Common myeloid progenitor, CD34-positive (primary cell): ENCODE results near the gene CSAD.

ENCODE experiments used
- CTCF ChIA-PET: fragments of 350-600 bp; sonication (Branson Sonifier 250); formaldehyde crosslinking; loops from one replicate; lab custom pipeline; 2021; ENCODE audit warnings: antibody characterized with exemption; lab: Charles Lee
- POLR2A ChIA-PET: fragments of 350-600 bp; sonication (Branson Sonifier 250); formaldehyde crosslinking; loops from one replicate; lab custom pipeline; 2021; ENCODE audit warnings: antibody characterized with exemption; lab: Charles Lee
- DNase-seq, 3 donors: peaks; one replicate each; pipeline versions ENCODE4 v3.0.0 to v3.0.0-alpha.2; 2013
- H3K27ac ChIP-seq, 2 experiments: 1 replicate in 1 of 2; 2 replicates in 1 of 2; pipeline ENCODE4 v1.7.0; 2013; ENCODE audit warnings: inconsistent platforms in 2 of 2, low read length in 2 of 2, mild to moderate bottlenecking in 2 of 2, low read depth in 1 of 2, moderate library complexity in 1 of 2; ENCODE audit not compliant: severe bottlenecking in 2 of 2, insufficient read depth in 1 of 2, poor library complexity in 1 of 2
- H3K27me3 ChIP-seq, 5 experiments: replicated peaks in 2 of 5; 1 replicate in 3 of 5; 2 replicates in 2 of 5; pipeline versions ENCODE4 v1.6.1 to v1.7.0; 2013; ENCODE audit warnings: low read length in 4 of 5, mild to moderate bottlenecking in 2 of 5, moderate library complexity in 2 of 5, inconsistent platforms in 1 of 5; ENCODE audit not compliant: insufficient read depth in 5 of 5, control insufficient read depth in 4 of 5
- H3K36me3 ChIP-seq, 4 experiments: 1 replicate in 2 of 4; 2 replicates in 2 of 4; pipeline versions ENCODE4 v1.6.1 to v1.7.0; 2013; ENCODE audit warnings: low read length in 3 of 4, control low read depth in 1 of 4, mild to moderate bottlenecking in 1 of 4; ENCODE audit not compliant: control insufficient read depth in 4 of 4, insufficient read depth in 4 of 4
- H3K4me1 ChIP-seq, 4 experiments: 1 replicate in 3 of 4; 2 replicates in 1 of 4; pipeline versions ENCODE4 v1.6.1 to v1.7.1; 2013; ENCODE audit warnings: low read length in 3 of 4, mild to moderate bottlenecking in 3 of 4, control low read depth in 1 of 4, inconsistent platforms in 1 of 4, moderate library complexity in 1 of 4; ENCODE audit not compliant: control insufficient read depth in 4 of 4, insufficient read depth in 4 of 4; ENCODE audit errors: control extremely low read depth in 1 of 4
- H3K4me3 ChIP-seq, 7 experiments: 1 replicate in 4 of 7; 2 replicates in 3 of 7; pipeline versions ENCODE4 v1.5.1 to v1.7.0; 2013; ENCODE audit warnings: mild to moderate bottlenecking in 7 of 7, low read length in 6 of 7, moderate library complexity in 6 of 7, inconsistent platforms in 2 of 7, low read depth in 2 of 7, control low read depth in 1 of 7; ENCODE audit not compliant: insufficient read depth in 4 of 7, control insufficient read depth in 1 of 7; ENCODE audit errors: extremely low read depth in 1 of 7
- H3K9me3 ChIP-seq, 5 experiments: 1 replicate in 4 of 5; 2 replicates in 1 of 5; pipeline versions ENCODE4 v1.6.1 to v1.7.1; 2013; ENCODE audit warnings: low read length in 4 of 5, mild to moderate bottlenecking in 2 of 5, inconsistent platforms in 1 of 5, low read depth in 1 of 5, moderate library complexity in 1 of 5; ENCODE audit not compliant: control insufficient read depth in 4 of 5, insufficient read depth in 2 of 5; ENCODE audit errors: control extremely low read depth in 1 of 5
- WGBS: methylation state at CpG from one replicate; pipeline ENCODE4 v1.1.5; 2013; ENCODE audit not compliant: insufficient coverage; 5-methylcytosine and 5-hydroxymethylcytosine counted together

CSAD gene

DNA sequence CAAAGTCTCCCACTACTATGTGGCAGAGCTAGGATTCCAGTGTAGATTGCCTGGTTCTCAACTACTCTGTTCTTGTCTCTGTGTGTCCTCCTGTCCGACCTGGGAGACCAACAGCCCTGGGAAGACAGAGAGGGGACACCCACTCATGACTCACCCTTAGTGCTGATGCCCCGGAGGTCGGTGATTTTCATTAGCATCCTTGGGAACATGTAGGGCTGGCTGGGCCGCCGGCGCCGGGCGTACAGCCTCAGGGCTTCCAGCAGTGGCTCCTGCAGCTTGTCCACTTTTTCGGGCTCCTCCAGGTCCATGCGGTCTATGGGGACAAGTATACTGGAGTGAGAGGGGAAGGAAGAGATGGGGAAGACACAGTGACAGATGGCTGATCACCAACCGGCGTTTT lies 32.2 kb upstream of the CSAD start:
- ChIA-PET POLR2A (interaction anchor here (1.0 kb wide), 1 partner anchor 39 kb away, joined by 3 read pairs; a partner anchor contains a TSS), CTCF (interaction anchor here (0.8 to 18.0 kb wide), 15 partner anchors 13 to 303 kb away, joined by 3 to 399 read pairs (median 23); partner anchors contain the start of genes AAAS, CSAD, ESPL1 and MYG1)
- Histone ChIP-seq H3K27ac (no peak overlapping the region), H3K27me3 (no peaks in the 10 kb centered on the region), H3K4me3 (no peak overlapping the region), H3K9me3 (no peaks in the 10 kb centered on the region), H3K4me1 (peaks cover 5 to 65% (median 55%) of the 10 kb centered on the region in 4 experiments), H3K36me3 (peaks cover 0 to 5% (median 2%) of the 10 kb centered on the region in 4 experiments)
- no peak for DNase-seq
- WGBS = 67% methylated on average over 11 of the region's 12 CpGs

DNA sequence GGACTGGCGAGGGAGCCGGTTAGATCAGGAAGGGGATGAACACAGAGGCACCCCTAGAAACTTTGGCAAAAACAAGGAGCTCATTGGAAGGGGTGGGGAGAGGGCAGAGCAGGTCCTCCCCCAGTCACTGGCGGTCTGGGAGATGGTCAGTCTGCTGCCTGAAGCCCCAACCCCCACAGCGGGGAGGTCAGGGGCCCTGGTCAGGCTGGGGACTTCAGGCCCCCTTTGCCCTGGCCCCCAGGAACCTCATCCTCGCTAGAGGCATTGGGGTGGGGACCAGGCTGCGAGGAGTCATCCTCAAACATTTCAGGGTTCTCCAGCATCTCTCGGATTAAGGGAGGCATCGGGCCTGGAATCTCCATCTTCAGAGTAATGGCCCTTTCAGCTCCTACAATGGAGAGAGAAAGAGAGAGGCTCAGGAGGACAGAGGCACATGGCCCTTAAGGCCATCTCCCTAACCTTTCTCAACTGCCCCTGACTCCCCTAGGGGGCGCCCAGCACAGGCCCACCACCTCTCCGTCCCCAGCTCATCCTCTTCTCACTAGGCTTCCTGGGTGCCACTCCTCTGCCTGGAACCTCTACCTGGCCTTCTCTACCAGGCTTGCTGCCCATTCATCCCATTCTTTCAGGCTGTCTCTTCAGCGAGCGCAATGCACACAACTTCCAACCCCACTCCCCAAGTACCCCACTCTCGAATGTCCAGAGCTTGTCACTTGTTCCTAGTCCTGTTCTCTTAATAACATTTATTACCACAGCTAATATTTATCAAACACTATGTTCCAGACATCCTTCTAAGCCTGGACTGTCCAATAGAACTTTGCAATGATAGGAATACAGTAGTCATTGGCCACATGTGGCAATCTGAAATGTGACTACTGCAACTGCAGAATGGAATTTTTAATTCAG lies 31.0 kb upstream of the CSAD start:
- peaks cover 8 to 65% (median 53%) of the 10 kb centered on the region in 4 experiments for H3K4me1 ChIP-seq
- no peaks in the 10 kb centered on the region for H3K27me3 ChIP-seq
- WGBS = 89% methylated on average over 10 of the region's 13 CpGs
- no peaks in the 10 kb centered on the region for H3K9me3 ChIP-seq
- H3K27ac ChIP-seq = no peak overlapping the region
- peaks cover 0 to 5% (median 2%) of the 10 kb centered on the region in 4 experiments for H3K36me3 ChIP-seq
- POLR2A ChIA-PET = no interaction called here
- DNase-seq = no peak
- no peak overlapping the region for H3K4me3 ChIP-seq
- CTCF ChIA-PET = interaction anchor here (0.9 to 18.0 kb wide), 17 partner anchors 12 to 204 kb away, joined by 3 to 399 read pairs (median 18); partner anchors contain the start of genes AAAS, CSAD, ESPL1 and MYG1

DNA sequence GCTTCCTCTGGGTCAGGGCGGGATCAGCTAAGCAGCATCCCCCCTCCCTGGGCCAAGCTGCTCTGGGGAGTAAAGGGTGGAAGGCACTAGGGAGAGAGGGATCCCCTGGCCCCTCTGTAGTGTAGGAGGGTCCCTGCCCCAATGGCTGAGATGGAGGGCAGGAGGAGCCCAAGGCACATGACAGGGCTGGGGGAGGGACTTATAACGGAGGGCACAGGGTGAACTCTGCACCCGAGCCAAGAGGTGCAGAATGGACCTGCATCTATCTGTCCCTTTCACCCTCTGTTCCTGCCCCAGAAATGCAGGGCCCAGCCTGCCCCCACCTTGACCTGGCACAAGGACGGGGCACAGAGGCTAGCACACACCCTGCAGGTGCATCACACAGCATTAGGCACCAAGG lies 30.1 kb upstream of the CSAD start:
- ChIA-PET POLR2A (no interaction called here), CTCF (interaction anchor here (1.4 to 18.0 kb wide), 11 partner anchors 11 to 135 kb away, joined by 5 to 399 read pairs (median 35); partner anchors contain the start of genes AAAS, CSAD, ESPL1 and MYG1)
- Histone ChIP-seq H3K4me3 (no peak overlapping the region), H3K36me3 (peaks cover 0 to 5% (median 2%) of the 10 kb centered on the region in 4 experiments), H3K9me3 (no peaks in the 10 kb centered on the region), H3K27ac (no peak overlapping the region), H3K4me1 (peaks cover 9 to 65% (median 53%) of the 10 kb centered on the region in 4 experiments), H3K27me3 (no peaks in the 10 kb centered on the region)
- no peak for DNase-seq
- 93% methylated on average over 2 of the region's 4 CpGs for WGBS

- Histone ChIP-seq H3K27ac (peak overlapping the region; percentile 58 to 74), H3K36me3 (peaks cover 0 to 5% (median 2%) of the 10 kb centered on the region in 4 experiments), H3K4me3 (peak overlapping the region in 6 of 7 experiments; percentile 32 to 78 (median 66)), H3K4me1 (peaks cover 9 to 58% (median 42%) of the 10 kb centered on the region in 4 experiments), H3K9me3 (no peaks in the 10 kb centered on the region), H3K27me3 (no peaks in the 10 kb centered on the region)
- CTCF ChIA-PET = interaction anchor here (0.7 to 18.0 kb wide), 13 partner anchors 9 to 162 kb away, joined by 3 to 399 read pairs (median 10); partner anchors contain the start of genes AAAS, ESPL1, MYG1 and PFDN5
- peak in 2 of 3 donors; percentile 74 for DNase-seq
- POLR2A ChIA-PET = interaction anchor here (0.6 kb wide), 1 partner anchor 36 kb away, joined by 4 read pairs; no protein-coding TSS in a partner anchor
- 24% methylated on average over 6 of the region's 7 CpGs for WGBS
Measured at GRCh38 chr12:53208877-53209463, 28.2 kb upstream of the CSAD start.

DNA sequence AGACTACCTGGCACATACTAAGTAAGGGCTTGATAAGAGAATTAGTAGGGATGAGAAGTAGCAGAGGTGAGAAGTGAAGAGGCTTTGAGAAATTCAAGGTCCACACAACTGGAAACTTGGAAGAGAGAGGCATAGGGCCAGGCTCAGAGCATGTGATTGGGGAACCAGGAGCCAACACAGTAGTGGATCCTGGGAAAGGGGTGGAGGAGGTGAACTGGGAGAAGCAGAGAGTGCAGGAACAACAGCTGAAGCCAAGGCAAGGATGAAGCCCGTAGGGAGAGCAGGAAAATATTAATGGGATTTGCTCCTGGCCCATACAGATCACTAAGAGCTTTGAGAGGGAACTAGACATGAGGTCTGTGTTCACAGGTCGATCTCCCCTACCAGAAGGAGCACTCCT lies 27.7 kb upstream of the CSAD start:
- Histone ChIP-seq H3K4me1 (peaks cover 9 to 58% (median 38%) of the 10 kb centered on the region in 4 experiments), H3K36me3 (peaks cover 0 to 5% (median 2%) of the 10 kb centered on the region in 4 experiments), H3K4me3 (peak overlapping the region in 3 of 7 experiments; percentile 55 to 78 (median 76)), H3K27me3 (no peaks in the 10 kb centered on the region), H3K9me3 (no peaks in the 10 kb centered on the region), H3K27ac (peak overlapping the region; percentile 58 to 74)
- ChIA-PET CTCF (interaction anchor here (0.7 to 18.0 kb wide), 12 partner anchors 8 to 161 kb away, joined by 3 to 399 read pairs (median 4); partner anchors contain the start of genes AAAS, ESPL1, MYG1 and PFDN5), POLR2A (no interaction called here)
- no peak for DNase-seq
- 74% methylated on average over 2 of the region's 2 CpGs for WGBS

DNA sequence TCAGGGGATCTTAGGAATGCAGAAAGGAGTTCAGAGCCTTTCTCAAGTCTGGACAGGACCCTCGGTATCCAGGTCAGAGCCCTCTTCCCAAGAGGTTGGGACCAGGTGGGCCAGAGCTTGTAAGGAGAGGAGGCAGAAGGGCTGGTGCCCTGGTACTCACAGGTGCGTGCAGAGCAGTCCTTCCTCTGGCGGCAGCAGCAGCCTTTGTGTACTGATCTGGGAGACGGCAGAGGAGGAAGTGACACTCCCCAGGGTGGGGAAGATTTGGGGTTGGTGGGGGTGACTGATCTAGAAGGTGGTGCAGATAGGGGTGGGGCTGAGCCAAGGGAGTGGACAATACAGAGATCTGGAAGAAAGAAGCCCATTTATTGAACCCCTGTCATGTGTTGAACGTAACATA lies 26.3 kb upstream of the CSAD start, which contains the start of gene ITGB7:
TSS of gene ITGB7 (minus strand) at position 210 of the 400 bp plus-strand sequence. CDS start 6,808 bp downstream, outside the sequence.
- peak within 1 kb of the TSS in 1 of 2 experiments; percentile 35 for H3K27ac ChIP-seq
- CTCF ChIA-PET = interaction anchor here (0.8 to 18.0 kb wide), 8 partner anchors 7 to 71 kb away, joined by 3 to 299 read pairs (median 4); partner anchors contain the start of gene ESPL1

More for the DNA sequence above, 26.3 kb upstream of the CSAD start, which contains the start of gene ITGB7:
- Histone ChIP-seq H3K4me3 (peak within 1 kb of the TSS in 3 of 7 experiments; percentile 20 to 24 (median 23)), H3K9me3 (no peaks in the 10 kb centered on the region), H3K4me1 (peaks cover 9 to 58% (median 36%) of the 10 kb centered on the region in 4 experiments), H3K27me3 (no peaks in the 10 kb centered on the region), H3K36me3 (peaks cover 0 to 4% (median 2%) of the 10 kb centered on the region in 4 experiments)
- peak in 2 of 3 donors; percentile 50 to 56 for DNase-seq
- POLR2A ChIA-PET = no interaction called here
- 28% methylated on average over 2 of the region's 5 CpGs for WGBS
